NCI-H345 (cell line): ENCODE results near the gene CNTNAP2.

Experiments used
- DNase-seq: peaks from one replicate; lab custom pipeline; 2025; lab: John Stamatoyannopoulos, UW

CNTNAP2 gene

DNA sequence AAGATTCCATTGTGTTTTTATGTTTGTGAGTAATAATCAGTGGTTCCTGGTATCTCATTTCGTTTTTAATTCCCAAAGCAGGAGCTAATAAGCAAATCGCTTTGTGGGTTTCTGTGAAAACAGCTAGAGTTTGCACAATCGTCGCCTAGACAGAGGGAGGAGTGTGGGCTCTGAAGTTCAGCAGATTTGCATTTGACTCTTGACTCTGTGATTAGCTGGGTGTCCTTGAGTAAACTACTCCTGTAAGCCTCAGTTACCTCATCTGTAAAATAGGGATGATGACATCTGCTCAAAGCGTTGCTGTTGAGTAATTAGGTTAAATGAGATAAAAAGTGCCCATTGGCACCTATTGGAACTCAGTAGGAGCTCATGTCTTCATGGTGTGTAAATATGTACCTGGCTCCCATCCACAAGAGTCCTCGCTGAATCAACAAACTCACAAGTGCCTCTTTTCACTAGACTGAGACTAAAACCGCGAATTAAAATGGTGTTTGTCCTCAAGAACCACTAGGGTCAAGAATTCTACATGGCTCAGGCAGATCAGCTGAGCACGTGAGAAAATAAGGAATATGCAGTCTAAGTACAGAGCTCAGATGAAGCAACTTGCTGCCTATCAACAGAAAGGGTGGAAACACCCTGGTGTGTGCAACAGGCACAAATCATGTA is 2088.2 kb downstream of the CNTNAP2 start:
- DNase-seq, result peak; percentile 80

- no peak for DNase-seq
These were observed 2093.1 kb downstream of the CNTNAP2 start for GRCh38 chr7:148209643-148210190.

DNA sequence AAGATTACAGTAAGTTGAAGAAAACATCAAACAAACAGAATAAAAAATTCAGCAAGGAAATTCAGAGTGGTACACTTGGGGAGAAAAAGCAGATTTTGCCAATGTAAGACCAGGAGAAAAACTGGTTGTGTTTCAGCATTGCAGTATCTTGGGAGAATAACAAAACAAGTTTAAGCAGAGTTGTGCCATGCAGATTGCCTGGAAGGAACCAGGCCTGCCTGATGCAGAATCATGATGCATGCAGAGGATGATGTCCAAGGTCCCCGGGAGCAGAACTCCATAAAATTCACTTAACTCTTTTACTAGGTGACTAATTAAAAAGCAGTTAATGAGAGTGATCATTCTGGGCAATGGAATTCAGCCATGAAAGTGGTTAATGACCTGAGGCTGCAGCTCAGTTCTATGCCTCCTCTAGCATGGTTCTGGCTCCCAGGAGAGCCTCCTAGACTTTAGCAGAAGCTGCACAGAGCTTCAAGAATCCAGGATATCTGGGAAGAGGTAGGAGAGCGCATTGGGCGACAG is 2094.3 kb downstream of the CNTNAP2 start:
- DNase-seq, result no peak

DNA sequence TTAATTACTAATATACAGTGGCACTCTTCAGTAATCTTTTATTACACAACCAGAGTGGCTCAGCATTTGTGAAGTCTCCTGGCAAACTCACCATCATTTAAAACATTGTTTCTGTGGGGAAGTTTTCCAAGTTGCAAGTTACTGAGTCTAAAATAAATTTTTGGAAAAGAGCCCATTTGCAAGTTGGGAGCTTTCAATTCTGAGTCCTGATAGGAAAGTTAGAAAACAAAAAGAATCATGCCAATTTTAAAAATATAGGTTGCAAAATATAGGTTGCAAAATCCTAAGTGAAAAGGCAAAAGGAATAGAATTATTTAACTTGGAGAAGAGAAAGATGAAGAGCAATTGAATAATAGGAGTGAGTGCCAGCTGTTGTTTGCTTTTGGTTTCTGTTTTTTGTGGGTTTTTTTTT is 2095.1 kb downstream of the CNTNAP2 start:
- DNase-seq, result no peak

DNA sequence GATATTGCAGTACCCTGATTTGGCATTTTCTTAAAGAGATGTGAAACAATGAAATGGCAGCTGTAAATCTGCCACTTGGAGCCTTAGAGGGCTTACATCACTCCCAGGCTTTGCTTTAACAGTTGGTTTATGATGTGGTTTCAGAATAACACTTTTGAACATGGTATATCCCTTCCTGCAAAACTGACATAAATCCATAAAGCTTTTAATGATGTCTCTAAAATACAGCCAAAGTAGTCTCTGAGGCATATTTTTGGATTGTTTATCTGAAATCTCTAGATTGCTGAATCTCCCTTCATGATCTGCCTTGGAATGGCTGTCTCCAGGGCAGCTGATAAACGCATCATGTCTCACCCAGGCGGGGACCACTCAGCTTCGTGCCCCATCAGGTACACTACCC is 2096.1 kb downstream of the CNTNAP2 start:
- DNase-seq, result no peak

- no peak for DNase-seq
These were observed 2097.5 kb downstream of the CNTNAP2 start for GRCh38 chr7:148214101-148214500.

DNA sequence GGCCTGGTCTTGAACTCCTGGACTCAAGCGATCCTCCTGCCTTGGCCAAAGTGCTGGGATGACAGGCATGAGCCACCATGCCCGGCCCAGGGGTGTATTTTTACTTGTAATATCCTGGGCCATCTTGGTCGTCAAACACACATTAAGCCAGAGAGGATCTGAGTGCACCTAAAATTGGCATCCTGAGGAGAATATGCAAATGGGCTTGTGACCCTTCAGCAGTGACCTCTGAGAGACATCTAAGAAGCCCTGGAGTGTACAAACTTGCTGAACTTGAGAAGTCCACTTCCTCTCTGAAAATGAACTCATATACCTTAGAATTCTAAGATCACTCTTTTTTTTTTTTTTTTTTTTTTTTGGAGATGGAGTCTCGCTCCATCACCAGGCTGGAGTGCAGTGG is 2102.0 kb downstream of the CNTNAP2 start:
- no peak for DNase-seq

DNA sequence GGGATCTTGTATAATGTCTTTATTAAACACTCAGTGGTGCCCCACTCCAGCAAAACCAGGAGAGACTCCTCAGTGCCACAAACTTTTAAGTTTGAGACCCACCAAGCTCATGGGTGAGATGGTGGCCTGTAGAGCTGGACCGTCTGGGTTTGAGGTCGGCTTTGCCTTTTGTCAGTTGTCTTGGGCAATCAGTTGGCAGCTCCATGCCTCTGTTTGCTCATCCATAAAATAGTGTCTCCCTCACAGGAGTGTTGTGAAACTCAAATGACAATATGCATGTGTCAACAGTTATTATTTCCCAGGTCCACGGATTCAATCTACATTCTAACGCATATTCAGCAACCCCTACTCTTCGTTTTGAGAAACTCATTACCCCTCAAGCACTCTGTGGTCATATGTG is 2106.1 kb downstream of the CNTNAP2 start:
- DNase-seq, result no peak

- DNase-seq, result no peak
These were observed 2106.6 kb downstream of the CNTNAP2 start for GRCh38 chr7:148223160-148223559.

DNA sequence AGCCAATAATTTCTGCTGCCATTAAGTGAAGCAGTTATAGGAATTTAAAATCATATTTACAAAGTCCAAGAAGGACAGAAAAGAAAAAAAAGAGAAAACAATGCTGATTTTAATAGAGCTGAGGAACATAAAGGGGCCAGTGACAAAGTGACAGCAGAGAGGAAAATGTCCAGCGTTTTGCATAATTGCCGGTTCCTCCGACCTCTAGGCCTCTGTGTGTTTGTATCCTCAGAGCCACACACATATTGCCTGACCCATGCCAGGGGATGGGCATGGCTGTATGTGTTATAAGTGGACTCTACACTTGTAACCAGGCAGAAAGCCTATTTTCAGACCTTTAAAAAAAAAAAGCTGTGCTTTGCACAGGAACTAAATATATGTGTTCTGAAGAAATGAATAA is 2107.1 kb downstream of the CNTNAP2 start:
- DNase-seq, result no peak

DNA sequence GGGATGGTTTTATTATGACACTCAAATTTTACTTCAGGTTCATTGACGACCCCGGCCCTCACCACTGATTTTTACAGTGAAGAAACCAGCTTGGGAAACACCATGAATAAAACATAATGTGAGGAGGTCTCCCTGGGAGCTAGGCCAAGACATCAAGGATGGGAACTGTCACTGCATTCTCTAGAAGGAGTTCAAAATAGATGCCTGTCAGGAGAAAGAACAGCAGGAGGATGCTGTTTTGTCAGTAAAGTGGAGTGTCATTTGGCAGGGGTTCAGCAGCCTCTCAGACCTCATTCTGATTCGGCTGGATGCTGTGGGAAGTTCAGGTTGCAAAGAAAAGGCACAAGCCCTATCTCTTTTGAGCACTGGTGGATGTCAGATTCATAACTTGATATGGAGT is 2113.7 kb downstream of the CNTNAP2 start:
- DNase-seq, result peak; percentile 59

DNA sequence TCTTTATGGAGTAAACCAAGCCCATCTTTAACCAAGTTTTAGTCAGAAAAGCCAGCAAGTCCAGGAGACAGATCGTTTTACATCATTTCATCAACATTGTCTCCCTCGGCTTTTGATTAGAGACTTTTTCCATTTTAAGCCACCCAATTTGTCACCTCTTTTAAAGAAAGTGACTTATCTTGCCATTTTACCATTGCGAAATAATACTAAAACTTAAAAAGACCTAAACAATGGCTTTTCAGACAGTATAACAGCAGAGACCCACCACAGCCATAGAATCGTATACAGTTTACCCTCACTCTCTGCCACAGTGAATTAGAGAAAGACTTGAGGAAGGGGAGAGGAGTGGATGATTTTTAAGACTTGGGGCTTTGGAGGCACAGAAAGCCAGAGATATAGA is 2114.3 kb downstream of the CNTNAP2 start:
- DNase-seq, result no peak

DNA sequence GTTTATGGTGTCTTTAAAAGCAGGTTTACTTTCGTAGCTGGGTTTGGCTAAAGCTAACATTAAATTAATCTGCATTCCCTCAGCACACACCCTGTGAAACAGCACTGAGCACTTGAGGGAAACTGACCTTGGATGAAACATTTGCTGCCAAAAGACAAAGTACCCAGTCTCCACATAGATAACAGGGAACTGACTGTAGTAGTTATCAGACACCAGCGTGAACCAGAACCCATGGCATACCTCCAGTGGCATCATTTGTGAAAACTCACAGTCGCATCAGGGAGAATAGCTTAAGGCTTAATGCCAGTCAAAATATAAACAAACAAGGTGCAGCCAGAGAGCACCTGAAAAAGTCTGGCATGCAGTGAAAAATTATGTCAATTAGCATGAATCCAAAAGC is 2116.2 kb downstream of the CNTNAP2 start:
- no peak for DNase-seq

- no peak for DNase-seq
These were observed 2118.1 kb downstream of the CNTNAP2 start for GRCh38 chr7:148234715-148235114.

DNA sequence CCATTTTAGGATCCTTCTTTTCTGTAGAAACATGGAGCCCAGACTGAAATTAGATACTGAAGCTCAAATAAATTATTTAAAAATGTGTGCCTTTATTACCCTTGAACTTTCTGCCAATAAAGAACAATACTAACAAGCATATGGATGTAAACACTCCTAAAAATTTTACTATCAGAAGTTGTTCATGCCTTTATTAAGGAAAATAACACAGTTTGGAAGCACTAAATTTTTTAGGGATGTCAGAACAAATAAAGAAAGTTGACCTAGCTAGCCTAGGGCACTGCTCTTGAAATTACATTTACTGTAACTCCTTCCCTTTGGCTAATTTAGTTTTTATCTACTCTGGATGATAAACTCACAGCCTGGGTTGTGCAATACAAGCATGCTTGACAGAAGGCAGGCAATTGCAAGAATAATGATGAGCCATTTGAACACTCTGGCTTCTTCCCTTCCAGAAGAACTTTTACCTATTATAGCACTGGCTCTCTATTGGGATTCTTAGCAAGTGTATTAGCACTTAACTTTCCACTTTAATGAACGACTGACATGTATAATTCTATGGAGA is 2122.2 kb downstream of the CNTNAP2 start:
- no peak for DNase-seq

DNA sequence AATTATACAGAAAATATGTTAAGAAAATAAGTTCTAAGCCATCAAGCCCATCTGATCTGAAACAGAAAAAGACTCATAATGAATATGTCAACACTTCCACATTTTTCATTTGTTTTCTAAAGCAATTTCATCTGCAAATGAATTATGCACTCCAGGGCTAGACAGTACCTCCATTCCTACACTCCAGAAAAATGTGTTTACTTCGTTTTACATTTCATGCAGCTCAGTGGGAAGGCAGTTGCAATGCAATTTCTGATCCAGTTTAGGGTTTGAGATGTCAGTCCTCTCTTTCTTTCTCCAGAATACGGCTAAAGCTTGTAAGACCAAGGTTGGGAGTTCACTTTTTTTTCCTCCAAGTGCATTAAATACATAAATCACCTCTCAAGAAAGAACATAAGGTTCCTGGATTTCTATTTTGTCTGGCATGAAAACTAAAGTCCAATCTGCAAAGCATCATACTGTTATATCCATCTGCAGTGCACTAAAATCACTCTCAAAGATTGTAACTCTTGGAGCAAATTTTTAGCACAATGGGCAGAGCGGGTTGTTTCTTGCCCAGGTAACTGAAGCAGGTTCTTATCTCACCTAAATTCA is 2125.2 kb downstream of the CNTNAP2 start:
- DNase-seq, result no peak

- DNase-seq, result peak; percentile 48
These were observed 2125.8 kb downstream of the CNTNAP2 start for GRCh38 chr7:148242294-148242821.

DNA sequence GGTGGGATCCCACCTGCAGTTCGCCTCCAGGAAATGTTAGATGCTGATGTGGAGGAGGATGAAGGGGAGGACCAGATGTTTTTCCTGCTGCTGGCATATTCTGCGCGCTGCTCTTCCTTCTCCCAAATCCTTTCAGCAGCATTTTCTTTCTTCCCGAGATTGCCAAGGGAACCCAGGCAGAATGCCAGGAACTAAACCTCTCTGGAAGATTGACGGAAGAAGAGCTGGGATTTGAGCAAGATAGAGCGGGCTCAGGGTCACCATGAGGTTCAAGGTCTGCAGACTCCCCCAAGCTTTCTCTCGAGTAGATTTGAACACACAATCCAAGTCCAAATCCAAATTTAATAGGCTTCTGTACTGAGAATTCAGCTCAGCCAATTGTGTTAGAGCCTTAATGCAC is 2128.8 kb downstream of the CNTNAP2 start:
- no peak for DNase-seq

DNA sequence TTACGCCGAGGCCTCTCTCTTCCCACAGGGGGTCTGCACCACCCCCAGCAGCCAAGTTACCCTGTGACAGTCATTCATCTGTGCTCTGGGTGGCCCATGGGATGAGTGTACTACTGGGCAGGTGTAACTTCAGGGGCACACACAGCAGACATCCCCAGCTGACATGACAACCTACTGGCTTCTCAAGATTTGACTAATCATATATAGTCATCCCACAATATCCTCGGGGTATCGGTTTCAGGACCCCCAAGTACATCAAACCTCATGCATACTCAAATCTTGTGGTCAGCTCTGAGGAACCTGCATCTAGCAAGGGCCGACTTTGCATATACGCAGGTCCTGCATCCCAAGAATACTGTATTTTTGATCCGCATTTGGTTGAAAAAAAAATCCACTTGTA is 2137.0 kb downstream of the CNTNAP2 start:
- DNase-seq, result no peak

- DNase-seq, result no peak
These were observed 2138.7 kb downstream of the CNTNAP2 start for GRCh38 chr7:148255333-148255732.

GRCh38 chr7:148256433-148256832 is 2139.8 kb downstream of the CNTNAP2 start:
- no peak for DNase-seq

GRCh38 chr7:148260599-148260998 is 2144.0 kb downstream of the CNTNAP2 start:
- no peak for DNase-seq

GRCh38 chr7:148261523-148261922 is 2144.9 kb downstream of the CNTNAP2 start:
- DNase-seq, result no peak
